Measurements from ENCODE around the gene RASSF5. TPM values are rescaled to one million over a fixed set of nuclear protein-coding genes. Genes with fewer than 3 reads are reported as not detected.
A peak's percentile ranks its signal among the peaks of the same experiment; 100 is the strongest.

RASSF5 gene
- total RNA-seq, 4 donors from 2014 or later = 4.6 to 14.0 (median 7.8) TPM

DNA sequence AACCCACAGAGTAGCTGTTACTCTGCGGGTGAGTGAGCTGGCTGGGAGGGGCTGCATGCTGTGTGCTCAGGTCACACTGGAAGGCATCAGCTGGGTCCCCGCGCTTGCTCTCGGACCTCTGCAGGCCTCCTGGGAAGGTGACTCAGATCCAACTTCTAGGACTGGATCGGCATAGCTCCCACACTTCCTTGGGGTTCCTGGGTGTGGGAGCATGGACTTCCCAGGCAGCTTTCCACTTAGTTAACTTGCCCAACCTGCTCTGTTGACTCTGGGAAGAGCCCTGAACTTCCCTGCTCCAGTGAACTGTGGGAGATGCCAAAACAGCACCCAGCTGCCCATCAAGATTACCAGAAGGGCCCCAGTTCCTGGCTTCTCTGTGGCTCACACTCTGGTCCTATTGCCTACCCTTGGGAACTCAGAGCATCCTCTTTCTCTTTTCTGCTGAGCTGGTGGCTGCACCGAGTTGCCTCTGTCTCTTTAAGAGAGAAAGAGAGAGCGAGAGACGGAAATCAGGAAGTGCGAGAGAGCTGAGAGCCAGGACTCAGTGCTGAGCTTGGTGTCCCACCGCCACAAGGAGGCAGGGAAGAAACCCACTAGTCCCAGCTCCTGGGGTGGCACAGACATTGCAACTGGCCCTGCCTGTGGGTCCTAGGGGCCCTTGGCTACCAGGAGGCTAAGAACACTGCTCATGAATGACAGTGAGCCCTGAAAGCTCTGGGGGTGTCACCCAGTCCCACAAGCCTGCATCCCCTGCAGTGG lies 37.2 kb upstream of the RASSF5 start, which contains the start of gene IKBKE:
Gene IKBKE (plus strand): TSS at position 544 of the 759 bp plus-strand sequence. CDS start 2,752 bp downstream, outside the sequence.
- 0 to 5% methylated on average over 3 to 10 of the region's 10 CpGs for WGBS, 2 donors (ENCODE audit: low coverage in 1 of 2)
- intact Hi-C loops (cut with DNase I; ENCODE audit: low total_unique reads) = no loop called here
- peak; percentile 77 for DNase-seq
- TF ChIP-seq EP300 (IDR thresholded peaks at IDR 0.05; ENCODE audit: low read depth) (no peak), POLR2A (IDR thresholded peaks at IDR 0.05) (peak; percentile 48), POLR2AphosphoS5 (IDR thresholded peaks at IDR 0.05) (peak; percentile 48 to 74 (median 73))
- TF ChIP-seq, protein P1, sequence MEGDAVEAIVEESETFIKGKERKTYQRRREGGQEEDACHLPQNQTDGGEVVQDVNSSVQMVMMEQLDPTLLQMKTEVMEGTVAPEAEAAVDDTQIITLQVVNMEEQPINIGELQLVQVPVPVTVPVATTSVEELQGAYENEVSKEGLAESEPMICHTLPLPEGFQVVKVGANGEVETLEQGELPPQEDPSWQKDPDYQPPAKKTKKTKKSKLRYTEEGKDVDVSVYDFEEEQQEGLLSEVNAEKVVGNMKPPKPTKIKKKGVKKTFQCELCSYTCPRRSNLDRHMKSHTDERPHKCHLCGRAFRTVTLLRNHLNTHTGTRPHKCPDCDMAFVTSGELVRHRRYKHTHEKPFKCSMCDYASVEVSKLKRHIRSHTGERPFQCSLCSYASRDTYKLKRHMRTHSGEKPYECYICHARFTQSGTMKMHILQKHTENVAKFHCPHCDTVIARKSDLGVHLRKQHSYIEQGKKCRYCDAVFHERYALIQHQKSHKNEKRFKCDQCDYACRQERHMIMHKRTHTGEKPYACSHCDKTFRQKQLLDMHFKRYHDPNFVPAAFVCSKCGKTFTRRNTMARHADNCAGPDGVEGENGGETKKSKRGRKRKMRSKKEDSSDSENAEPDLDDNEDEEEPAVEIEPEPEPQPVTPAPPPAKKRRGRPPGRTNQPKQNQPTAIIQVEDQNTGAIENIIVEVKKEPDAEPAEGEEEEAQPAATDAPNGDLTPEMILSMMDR (IDR thresholded peaks at IDR 0.05) = peak; percentile 24 to 58 (median 35)
- peaks cover 6 to 37% (median 24%) of the 10 kb centered on the region in 4 donors for H3K4me1 ChIP-seq
- no peaks in the 10 kb centered on the region for H3K9me3 ChIP-seq
- in situ Hi-C loops (cut with MboI; ENCODE audit: low pct_ligation_motif_present in 1 of 4, low pct_unique_long_range_greater_than_20kb in 1 of 4, low sequenced_read_pairs in 3 of 4) = no loop called here
- H3K4me3 ChIP-seq = peak within 1 kb of the TSS; percentile 50 to 75 (median 63)
- no peaks in the 10 kb centered on the region for H3K36me3 ChIP-seq
- H3K27me3 ChIP-seq = no peaks in the 10 kb centered on the region
- H3K27ac ChIP-seq = peak within 1 kb of the TSS; percentile 73 to 85 (median 78)

DNA sequence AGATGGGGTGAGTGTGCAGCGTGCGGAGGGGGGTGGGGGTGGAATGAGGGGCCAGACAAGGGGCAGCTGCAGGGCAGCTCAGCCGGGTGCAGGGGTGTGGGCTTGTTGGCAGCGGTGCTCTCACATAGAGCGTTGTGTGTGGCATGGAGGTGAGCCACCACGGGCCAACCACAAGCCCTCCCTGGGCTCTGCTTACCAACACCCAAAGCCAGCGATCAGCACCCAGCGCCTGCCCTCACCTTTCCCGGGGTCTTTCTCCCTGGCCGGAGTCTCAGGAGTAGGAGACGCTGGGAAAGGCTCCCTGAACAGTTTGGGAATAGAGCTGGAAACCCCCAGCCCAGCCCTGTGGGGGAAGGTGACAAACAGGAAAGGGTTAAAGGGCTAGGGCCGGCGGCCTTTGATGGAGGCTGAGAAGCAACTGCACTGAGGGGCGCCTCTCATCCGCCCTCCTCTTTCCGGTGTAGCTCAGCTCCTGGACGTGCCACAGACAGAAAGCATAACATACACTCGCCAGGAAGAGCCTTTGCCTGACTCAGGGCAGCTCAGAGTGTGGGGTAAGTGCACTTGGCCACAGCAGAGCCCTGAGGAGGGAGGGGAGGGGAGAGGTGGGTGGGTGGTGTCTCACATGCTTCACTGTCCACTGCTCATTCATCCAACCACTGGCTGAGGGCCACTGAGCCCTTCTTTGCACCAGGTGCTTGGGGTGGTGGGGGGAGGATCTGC lies 36.5 kb upstream of the RASSF5 start:
- Histone ChIP-seq H3K9me3 (no peaks in the 10 kb centered on the region), H3K4me3 (peak overlapping the region; percentile 50 to 75 (median 63)), H3K36me3 (no peaks in the 10 kb centered on the region), H3K27me3 (no peaks in the 10 kb centered on the region), H3K27ac (peak overlapping the region; percentile 73 to 85 (median 78)), H3K4me1 (peaks cover 6 to 37% (median 24%) of the 10 kb centered on the region in 4 donors)
- in situ Hi-C loops (cut with MboI; ENCODE audit: low pct_ligation_motif_present in 1 of 4, low pct_unique_long_range_greater_than_20kb in 1 of 4, low sequenced_read_pairs in 3 of 4) = no loop called here
- WGBS, 2 donors (ENCODE audit: low coverage in 1 of 2) = 1% methylated on average over 18 of the region's 18 CpGs; no CpG with 5 or more reads in 1 of the 2 donors
- intact Hi-C loops (cut with DNase I; ENCODE audit: low total_unique reads) = no loop called here
- TF ChIP-seq POLR2AphosphoS5 (IDR thresholded peaks at IDR 0.05) (no peak), EP300 (IDR thresholded peaks at IDR 0.05; ENCODE audit: low read depth) (no peak), POLR2A (IDR thresholded peaks at IDR 0.05) (no peak)
- TF ChIP-seq, protein P1 (IDR thresholded peaks at IDR 0.05) = peak in 1 of 5 experiments; percentile 2
- peak; percentile 51 for DNase-seq

DNA sequence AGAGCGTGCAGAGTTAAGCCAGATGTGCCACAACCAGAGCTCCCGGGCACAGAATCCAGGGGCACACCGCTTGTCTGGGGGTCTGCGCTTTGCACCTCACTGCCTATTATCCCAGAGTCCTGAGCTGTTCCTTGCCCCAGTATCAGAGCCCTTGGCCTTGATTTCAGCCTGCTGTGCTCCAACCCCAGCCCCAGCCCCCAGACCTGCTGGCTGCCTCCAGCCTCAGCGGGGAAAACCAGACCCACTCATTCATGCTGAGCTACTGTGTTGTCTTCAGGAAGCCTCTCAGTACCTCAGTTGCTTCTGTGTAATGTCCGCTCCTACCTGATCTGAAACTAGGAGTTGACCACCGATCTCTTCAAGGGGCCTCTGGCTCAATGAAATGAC lies 35.9 kb upstream of the RASSF5 start:
- 52 to 71% methylated on average over 1 to 7 of the region's 7 CpGs for WGBS, 2 donors (ENCODE audit: low coverage in 1 of 2)
- peak overlapping the region in 3 of 4 donors; percentile 73 to 85 (median 80) for H3K27ac ChIP-seq
- TF ChIP-seq, protein P1 (IDR thresholded peaks at IDR 0.05) = no peak
- TF ChIP-seq POLR2AphosphoS5 (IDR thresholded peaks at IDR 0.05) = no peak
- no peak for TF ChIP-seq EP300 (IDR thresholded peaks at IDR 0.05; ENCODE audit: low read depth)
- TF ChIP-seq POLR2A (IDR thresholded peaks at IDR 0.05) = no peak
- intact Hi-C loops (cut with DNase I; ENCODE audit: low total_unique reads) (no loop called here), in situ Hi-C loops (cut with MboI; ENCODE audit: low pct_ligation_motif_present in 1 of 4, low pct_unique_long_range_greater_than_20kb in 1 of 4, low sequenced_read_pairs in 3 of 4) (no loop called here)
- no peaks in the 10 kb centered on the region for H3K27me3 ChIP-seq
- H3K9me3 ChIP-seq = no peaks in the 10 kb centered on the region
- H3K36me3 ChIP-seq = peaks cover 0 to under 1% (median 0%) of the 10 kb centered on the region in 4 donors
- no peak for DNase-seq
- peaks cover 6 to 37% (median 24%) of the 10 kb centered on the region in 4 donors for H3K4me1 ChIP-seq
- H3K4me3 ChIP-seq = peak overlapping the region in 3 of 4 donors; percentile 53 to 75 (median 73)

DNA sequence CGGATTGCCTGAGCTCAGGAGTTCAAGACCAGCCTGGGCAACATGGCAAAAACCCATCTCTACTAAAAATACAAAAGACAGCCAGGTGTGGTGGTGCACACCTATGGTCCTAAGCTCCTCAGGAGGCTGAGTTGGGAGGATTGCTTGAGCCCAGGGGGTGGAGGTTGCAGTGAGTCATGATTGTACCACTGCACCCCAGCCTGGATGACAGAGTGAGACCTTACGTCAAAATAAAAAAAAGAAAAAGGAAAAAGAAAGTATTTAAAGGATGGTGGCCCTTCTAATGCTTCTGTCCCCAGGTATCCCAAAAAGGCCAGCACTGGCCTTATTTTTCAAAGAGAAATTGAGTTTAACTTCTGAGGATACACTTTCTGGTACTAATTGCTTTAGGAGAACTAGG lies 35.3 kb upstream of the RASSF5 start:
- in situ Hi-C loops (cut with MboI; ENCODE audit: low pct_ligation_motif_present in 1 of 4, low pct_unique_long_range_greater_than_20kb in 1 of 4, low sequenced_read_pairs in 3 of 4) = no loop called here
- WGBS, 2 donors (ENCODE audit: low coverage in 1 of 2) = 74 to 84% methylated on average over 2 of the region's 2 CpGs
- Histone ChIP-seq H3K4me3 (no peak overlapping the region), H3K9me3 (no peaks in the 10 kb centered on the region), H3K27me3 (no peaks in the 10 kb centered on the region), H3K4me1 (peaks cover 6 to 37% (median 24%) of the 10 kb centered on the region in 4 donors), H3K36me3 (peaks cover 0 to 6% (median 0%) of the 10 kb centered on the region in 4 donors), H3K27ac (peak overlapping the region in 2 of 4 donors; percentile 80 to 85)
- intact Hi-C loops (cut with DNase I; ENCODE audit: low total_unique reads) = no loop called here
- DNase-seq = no peak
- TF ChIP-seq, protein P1 (IDR thresholded peaks at IDR 0.05) = no peak
- TF ChIP-seq EP300 (IDR thresholded peaks at IDR 0.05; ENCODE audit: low read depth) (no peak), POLR2A (IDR thresholded peaks at IDR 0.05) (no peak), POLR2AphosphoS5 (IDR thresholded peaks at IDR 0.05) (no peak)

All from transverse colon (tissue), 4 donors.